ENCODE data around the gene GTF2IRD1.

DNA sequence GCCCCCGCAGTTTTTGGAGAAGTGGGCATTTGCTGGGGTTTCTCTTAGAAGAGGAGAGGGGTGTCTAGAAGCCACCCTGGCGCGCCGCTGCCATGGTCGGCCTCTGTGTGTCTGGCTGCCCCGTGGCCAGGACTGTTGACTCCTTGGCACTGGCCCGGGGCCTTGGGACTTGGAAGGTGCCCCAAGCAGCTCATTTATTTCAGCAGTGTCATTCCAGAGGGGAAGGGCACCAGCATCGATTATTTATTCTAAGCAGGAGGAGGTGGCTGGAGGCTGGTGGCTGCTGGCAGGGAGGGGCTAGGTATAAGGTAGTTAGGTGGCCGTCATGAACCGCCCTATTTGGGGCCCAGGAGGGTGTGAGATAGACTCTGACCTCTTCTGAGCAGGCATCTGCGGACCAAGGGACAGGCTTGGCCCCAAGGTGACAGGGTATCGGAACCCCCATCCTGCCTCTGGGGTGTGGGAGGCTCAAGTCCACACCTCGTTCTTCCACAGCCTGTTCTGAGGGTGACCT is 1.6 kb downstream of the GTF2IRD1 start:
- TF ChIP-seq POLR2A (IDR thresholded peaks at IDR 0.05) = peak; percentile 24 to 87
- no peak for TF ChIP-seq CTCF (IDR thresholded peaks at IDR 0.05)
